Dermis microvascular lymphatic vessel endothelial cell (primary cell): ENCODE data around the gene ARHGEF28. TPM values are rescaled to one million over a fixed set of nuclear protein-coding genes. Genes with fewer than 3 reads are reported as not detected.

Source experiments
- DNase-seq, 2 donors: peaks; one replicate each; pipeline versions ENCODE4 v3.0.0 to v3.0.0-alpha.2; 2010; ENCODE audit warnings: low read depth in 2 of 2
- total RNA-seq: library from RNA; depleted of rRNA; stranded (reverse); fragments of >200 nt; gene quantifications from 2 replicates; pipeline ENCODE4 v1.2.1, GENCODE V29; 2014

The ARHGEF28 gene
- total RNA-seq, 1 donor from 2014 or later = 50.7 TPM

- DNase-seq = peak; percentile 67 to 83
These were observed 215.6 kb downstream of the ARHGEF28 start for GRCh38 chr5:73841641-73842040.

DNA sequence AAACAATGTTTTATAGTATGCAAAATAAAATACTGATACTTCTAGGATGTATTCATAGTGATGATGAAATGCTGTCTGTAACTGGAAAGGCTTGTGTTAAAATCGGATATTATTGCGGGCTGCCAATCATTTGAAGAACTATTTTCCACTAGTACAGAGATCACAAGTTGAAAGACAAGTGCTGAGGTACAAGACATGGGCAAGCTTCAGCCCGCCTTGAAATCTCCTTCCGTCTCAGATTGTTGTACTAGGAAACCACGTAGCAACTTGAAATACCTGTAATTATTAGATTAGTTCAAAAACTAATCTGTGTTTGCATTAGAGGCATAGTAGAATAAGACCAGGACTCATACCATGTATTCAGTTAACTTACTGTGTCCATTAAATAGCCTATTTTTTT, 218.2 kb downstream of the ARHGEF28 start:
- DNase-seq = no peak

GRCh38 chr5:73851471-73852181, 225.6 kb downstream of the ARHGEF28 start:
- no peak for DNase-seq

GRCh38 chr5:73853091-73853490, 227.1 kb downstream of the ARHGEF28 start:
- peak in 1 of 2 donors; percentile 19 for DNase-seq

- peak; percentile 28 to 58 for DNase-seq
These were observed 231.0 kb downstream of the ARHGEF28 start for GRCh38 chr5:73856997-73857396.

- peak; percentile 58 to 60 for DNase-seq
These were observed 231.4 kb downstream of the ARHGEF28 start for GRCh38 chr5:73857446-73857845.

- no peak for DNase-seq
These were observed 232.1 kb downstream of the ARHGEF28 start for GRCh38 chr5:73858054-73858453.

GRCh38 chr5:73858776-73859175, 232.8 kb downstream of the ARHGEF28 start:
- no peak for DNase-seq

DNA sequence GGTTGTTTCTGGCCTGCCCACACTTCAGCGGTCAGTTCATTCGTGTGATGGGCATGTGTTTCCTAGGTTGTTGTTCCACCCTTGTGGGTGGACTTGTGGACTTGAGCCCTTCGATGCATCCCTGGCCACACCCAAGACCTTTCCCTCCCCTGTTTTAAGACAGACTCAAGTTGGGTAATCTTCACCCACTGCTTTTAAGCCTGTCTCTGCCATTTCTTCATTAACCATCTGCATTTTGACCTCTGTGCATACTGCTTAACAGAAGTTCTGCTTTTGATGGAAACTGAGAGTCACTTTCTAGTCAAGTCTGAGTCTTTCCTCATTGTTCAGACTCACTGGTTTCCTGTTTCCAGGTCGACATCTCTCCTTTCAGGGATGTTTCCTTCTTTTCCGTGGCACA, 233.7 kb downstream of the ARHGEF28 start:
- DNase-seq = peak in 1 of 2 donors; percentile 11

- no peak for DNase-seq
These were observed 235.5 kb downstream of the ARHGEF28 start for GRCh38 chr5:73861313-73861988.

- DNase-seq = no peak
These were observed 236.8 kb downstream of the ARHGEF28 start for GRCh38 chr5:73862796-73863195.

DNA sequence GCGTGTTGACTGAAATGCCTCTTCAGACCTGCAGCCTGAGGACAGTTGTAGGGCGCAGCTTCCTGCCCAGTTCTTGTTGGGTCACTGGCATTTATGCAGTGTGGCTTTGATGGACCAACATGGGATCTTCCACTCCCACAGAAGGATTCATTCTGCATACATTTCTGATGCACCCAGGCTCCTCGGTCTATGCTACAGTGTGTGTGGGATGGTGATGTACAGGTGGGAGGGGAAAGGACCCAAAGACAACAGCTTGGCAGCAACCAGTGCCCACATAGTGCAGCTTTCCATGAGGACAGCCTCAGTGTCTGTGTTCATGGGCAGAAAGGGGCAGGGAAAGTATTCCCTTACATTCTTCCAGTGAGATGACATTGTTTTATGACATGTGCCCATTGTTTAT, 237.9 kb downstream of the ARHGEF28 start:
- no peak for DNase-seq

- no peak for DNase-seq
These were observed 239.3 kb downstream of the ARHGEF28 start for GRCh38 chr5:73865315-73865714.

DNA sequence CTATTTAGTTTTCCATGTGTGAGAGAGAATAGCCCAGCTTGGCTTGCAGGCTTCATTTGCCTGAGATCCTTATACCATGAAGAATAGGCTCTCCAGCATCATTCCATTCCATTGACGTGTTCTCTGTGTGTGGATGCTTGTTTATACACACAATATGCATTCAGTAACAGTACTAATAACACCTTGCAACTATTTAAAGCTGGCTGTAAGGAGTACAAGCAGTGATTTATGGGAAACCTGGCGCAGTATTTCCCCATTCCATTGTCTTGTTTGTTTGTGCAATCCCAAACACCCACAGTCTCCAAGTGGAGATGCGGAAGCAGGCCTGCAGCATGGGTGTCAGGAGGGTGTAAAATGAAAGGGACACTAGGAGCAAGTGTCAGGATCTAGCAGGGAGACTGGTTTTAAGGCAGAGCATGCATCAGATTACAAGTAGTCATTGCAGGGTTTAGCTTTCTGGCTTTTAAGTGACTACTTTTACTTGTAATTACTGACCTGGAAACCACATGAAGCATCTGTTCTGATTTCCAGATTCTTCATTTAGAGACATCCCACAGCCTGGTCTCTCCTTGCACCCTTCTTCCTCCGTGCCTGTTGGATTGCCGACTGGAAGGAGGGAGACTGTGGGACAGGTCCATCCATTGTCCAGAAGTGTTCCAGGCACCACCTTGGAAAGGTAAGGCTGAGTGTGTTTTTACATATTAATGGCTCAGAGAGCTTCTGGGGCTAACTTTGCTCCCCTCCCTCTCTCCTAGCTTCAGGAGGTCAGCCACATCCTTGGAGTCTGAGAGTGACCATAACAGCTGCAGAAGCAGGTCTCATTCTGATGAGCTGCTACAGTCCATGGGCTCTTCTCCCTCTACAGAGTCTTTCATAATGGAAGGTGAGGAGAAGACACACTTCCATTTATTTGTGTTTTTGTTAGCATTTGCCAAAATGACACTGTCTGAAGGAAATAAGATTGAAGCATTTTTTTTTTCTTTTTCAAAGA, 241.6 kb downstream of the ARHGEF28 start:
- DNase-seq = no peak

DNA sequence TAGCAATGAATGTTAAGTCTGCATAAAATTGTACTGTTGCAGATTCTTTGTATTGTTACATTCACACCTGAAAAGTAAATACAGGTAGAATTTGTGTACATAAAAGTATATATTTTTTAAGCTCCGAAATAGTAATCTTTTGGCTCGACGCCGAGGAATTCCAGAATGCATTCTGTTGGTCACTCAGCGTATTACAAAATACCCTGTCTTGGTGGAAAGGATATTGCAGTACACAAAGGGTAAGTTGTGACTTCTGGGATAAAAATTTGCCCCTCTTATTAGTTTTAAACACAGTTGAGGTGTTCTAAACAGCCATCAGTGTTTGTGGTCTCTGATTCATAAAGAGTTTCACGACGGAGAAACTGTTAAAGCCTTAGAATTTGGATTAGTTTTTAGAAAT, 257.6 kb downstream of the ARHGEF28 start:
- DNase-seq = no peak

- no peak for DNase-seq
These were observed 261.7 kb downstream of the ARHGEF28 start for GRCh38 chr5:73887688-73888087.

DNA sequence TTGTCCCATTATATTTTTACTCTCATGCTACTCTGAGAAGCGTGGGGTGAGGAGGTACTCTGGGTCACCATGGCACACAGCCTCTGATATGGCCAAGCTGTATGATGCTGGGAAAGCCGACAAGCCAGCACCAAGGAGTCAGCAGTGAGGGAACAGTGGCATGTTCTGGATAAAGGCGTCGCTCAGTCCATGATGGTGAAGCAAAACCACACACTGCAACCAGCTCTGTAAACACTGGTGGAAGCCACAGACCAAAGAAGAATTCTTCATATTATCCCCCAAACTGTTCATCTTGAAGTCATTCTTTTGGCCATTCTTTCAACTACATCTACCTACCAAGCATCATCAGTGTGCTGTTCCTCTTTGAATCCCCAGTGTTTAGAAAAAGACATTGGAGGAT, 264.6 kb downstream of the ARHGEF28 start:
- DNase-seq = no peak

DNA sequence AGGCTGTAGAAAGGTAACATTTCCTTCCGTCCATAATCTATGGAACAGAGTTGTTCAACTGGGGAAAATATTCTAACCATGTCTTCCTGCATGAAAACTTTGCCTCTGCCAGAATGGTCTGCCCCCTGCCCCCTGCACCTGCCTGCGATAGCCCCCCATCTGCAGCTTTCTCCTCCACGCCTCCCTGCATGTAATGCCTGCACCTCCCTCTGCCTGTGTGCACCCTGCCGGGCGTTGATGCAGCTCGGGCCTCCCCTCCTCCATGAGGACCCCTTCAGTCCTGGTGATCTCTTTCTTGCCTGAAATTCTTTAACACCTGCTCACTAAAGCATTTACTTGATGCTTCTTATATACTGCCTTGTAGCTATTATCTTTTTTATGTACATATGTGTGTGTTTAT, 266.2 kb downstream of the ARHGEF28 start:
- DNase-seq = no peak

- no peak for DNase-seq
These were observed 266.8 kb downstream of the ARHGEF28 start for GRCh38 chr5:73892806-73893205.

- no peak for DNase-seq
These were observed 267.8 kb downstream of the ARHGEF28 start for GRCh38 chr5:73893813-73894212.

- no peak for DNase-seq
These were observed 268.9 kb downstream of the ARHGEF28 start for GRCh38 chr5:73894860-73895259.

- no peak for DNase-seq
These were observed 269.5 kb downstream of the ARHGEF28 start for GRCh38 chr5:73895471-73895870.
